GM19324 (cell line): Measurements from ENCODE around the gene TES.

Source experiments
- ATAC-seq: cut with Tn5 transposase; IDR thresholded peaks from one replicate; pipeline ENCODE4 v1.9.1; 2021; ENCODE audit warnings: mild to moderate bottlenecking, moderate library complexity; ENCODE audit not compliant: unreplicated experiment, low FRiP score

Gene TES

GRCh38 chr7:116218747-116219146 lies 8.4 kb downstream of the TES start:
- no peak for ATAC-seq

DNA sequence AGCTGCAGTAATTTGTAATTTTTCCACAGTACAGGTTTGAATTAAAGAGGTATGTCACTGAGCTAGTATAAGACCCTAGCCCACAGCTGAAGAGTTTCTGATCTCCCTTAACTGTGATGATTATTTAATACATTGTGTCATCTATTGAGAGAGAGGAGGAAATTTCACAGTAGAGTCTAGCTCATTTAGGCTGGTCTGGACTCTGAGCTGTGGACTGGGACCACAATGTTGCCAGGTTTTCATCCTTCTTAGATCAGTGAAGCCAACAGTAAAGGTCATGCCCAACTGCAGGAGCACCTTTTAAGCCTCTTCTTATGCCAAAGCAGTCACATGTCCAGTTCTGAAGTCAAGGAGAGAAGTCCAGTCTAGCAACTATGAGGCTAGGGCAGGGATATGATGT lies 8.9 kb downstream of the TES start:
- ATAC-seq = no peak

DNA sequence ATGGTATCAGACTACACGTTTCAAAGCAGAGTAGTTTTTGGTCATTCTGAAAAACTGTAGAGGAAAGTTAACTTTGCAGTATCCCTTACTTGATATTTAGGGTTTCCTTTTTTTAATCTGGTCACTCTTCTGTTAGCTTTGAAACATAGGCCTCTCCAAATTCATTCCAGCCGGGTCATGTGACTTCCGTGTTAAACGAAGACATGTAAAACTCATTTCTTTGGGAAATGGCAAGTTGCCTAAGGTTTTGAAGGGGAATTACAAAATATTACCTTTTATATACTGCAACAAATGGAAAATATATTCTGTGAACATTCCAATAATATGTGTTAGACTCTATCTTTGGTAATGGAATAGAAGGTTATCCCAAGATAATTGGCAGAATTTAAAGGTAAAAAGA lies 9.5 kb downstream of the TES start:
- ATAC-seq = no peak

DNA sequence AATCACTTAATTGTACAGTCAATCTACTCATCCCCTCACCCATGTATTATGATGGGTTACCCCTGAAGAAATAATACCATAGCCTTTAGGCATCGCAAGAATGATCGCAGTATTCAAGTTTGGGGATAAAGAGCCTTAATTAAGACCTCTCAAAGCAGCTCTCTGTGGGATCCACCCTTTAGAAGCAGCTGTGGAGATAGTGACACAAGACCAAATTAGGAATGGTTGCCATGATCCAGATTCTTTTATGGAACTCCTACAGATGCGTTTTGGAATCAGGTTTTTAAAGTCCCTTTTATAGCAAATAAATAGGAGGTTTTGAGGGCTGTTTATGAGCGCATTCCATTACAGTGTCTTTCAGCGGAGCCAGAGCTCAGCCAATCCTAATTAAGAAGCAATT lies 12.2 kb downstream of the TES start:
- ATAC-seq = no peak

DNA sequence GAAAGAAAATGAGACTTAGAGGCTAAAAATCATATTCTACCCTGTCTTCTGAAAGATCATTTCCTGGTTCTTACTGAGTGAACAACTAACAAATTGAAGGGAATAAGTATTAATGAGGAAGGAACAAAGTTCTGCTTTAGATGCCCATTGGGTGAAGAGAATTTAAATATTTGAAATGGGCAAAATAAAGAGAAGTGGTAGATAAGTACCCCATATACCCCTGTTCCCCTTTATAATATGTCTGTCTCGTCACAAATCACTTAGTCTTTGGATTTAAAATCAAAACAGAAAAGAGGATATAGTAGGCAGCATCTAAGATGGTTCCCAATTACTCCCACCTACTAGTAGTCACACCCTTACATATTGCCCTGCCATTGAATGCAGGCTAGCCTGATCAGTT lies 13.2 kb downstream of the TES start:
- no peak for ATAC-seq

DNA sequence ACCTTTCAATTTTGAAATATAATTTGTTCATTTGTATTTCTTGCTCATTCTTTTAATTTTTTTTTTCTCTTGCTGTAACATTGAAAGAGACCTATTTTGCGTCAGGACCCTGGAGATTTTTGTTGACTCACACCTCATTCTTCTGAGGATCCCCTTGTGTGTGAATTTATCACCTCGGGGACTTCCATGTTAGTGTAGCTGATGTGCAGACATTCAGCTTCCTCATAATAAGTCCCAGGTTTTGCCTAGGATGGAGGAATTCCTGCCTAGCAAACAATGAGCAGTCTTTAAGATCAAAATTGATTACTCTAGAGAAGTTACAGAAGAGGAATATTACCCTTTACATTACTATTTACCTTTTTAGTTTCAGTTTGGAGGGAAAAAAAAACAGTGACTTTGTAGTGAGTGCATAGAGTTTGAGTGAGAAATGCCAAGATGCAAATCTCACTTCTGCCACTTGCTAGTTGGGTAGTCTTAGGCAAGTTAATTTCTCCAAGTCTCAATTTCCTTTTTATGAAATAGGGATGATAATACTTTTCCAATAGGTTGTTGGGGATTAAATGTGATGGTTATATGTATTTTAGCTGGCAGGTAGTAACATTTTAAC lies 14.3 kb downstream of the TES start:
- peak; percentile 63 for ATAC-seq

- ATAC-seq = no peak
Observed at GRCh38 chr7:116225860-116226259, 15.5 kb downstream of the TES start.

- ATAC-seq = no peak
Observed at GRCh38 chr7:116226664-116227063, 16.3 kb downstream of the TES start.

GRCh38 chr7:116227678-116228239 lies 17.4 kb downstream of the TES start:
- no peak for ATAC-seq

DNA sequence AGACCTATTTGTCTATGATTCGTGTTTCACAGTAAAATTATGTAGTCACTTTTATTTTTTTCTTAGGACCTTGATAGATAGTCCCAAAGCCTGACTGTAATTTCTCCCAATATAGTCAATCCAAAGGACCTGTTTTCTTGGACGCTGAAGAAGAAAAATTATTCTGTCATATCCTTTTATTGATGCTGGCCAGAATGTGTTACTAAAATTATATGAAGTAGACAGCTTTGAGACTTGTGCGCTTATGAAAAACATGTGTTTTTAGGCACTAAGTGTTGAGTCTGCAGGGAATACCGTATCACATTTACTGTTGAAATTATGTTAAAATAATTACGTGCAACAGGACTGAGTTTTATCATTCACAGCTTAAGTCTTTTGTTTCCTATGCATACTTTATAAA lies 17.9 kb downstream of the TES start:
- ATAC-seq = no peak

- peak; percentile 35 for ATAC-seq
Observed at GRCh38 chr7:116229366-116229765, 19.0 kb downstream of the TES start.

DNA sequence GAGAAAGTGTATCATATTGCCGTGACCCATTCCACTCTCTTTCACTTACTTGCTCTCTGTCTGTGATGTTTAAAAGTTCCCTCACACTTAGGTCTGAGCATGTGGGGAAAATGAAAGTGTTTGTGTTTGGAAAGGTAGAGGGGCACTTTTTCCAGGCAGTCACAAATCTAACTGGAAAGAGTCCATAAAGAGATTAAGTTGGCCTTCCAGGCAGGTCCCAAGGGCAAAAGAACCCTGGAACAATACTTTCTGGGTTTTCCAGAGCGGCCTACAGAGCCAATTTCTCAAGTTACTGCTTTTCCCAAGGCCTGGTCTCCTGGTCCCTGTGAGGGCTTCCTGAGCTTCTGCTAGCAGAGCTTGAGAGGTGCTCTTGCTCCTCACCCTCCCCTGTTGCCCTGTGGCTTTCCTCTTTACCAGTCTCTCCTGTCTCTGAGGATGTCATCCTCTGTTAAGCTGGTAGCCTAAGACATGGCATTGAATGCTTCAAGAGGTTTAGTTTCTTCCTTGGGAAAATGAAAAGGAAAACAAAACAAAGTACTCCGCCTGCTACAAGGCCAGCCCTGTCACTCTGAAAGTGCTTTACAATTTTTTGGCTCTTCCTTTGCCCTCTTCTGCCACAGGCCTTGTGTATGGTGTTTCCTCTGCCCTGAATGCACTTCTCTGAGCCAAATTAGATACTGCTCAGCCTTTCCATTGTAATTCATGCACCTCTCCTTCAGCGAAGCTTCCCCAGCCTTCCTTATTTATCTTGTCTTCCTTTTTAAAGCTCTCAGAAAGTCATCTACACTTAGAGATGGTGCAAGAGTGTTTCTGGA lies 20.1 kb downstream of the TES start:
- no peak for ATAC-seq

DNA sequence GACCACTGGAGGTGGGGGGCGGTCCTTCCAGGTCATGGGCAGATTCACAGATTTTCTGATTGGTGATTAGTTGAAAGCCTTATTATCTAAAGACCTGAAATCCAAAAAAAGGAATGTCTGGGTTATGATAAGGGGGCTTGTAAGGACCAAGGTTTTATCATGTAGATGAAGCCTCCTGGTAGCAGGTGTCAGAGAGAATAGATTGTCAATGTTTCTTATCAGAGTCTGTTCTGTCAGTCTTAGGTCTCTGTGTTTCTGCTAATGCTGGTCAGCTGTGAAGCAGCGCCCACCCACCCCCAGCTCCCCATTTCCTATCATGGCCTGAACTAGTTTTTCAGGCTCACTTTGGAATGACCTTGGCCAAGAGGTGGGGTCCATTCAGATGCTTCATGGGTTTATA lies 21.2 kb downstream of the TES start:
- ATAC-seq = no peak

GRCh38 chr7:116231949-116232348 lies 21.6 kb downstream of the TES start:
- no peak for ATAC-seq

DNA sequence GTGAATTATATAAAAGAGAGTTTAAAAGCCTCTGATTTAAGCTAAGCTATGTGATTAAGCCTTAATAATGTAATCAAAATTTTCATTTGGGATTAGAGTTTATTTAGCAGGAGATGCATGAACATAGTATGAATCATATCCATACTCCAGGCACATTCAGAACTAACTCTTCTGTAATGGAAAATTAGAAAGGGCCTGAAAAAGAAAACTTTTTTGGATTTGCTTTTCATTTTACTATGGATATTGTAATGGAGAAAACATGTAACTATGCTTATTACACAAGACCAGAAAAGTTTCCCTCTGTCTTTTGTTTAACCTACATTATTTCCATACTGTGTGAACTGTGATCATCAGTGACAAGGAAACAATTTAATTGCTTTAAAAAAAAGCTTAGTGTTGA lies 22.0 kb downstream of the TES start:
- no peak for ATAC-seq

DNA sequence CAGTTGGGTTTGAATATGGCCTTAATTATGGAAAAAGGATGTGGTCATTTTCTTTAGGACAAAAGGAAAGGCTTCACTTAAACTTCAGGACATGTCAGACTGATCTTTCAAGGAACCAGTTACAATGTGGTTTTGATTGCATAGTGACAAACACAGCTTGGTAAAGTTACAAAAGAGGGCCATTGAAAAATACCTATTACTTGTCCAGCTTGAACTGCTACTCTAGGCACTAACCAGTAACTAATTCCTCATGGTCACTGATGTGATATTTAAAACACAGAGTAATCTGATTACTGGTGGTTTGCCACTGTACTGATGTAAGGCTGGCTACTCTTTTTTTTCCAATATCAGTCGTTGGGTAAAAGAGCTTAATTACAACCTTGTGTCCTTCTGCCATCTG lies 22.6 kb downstream of the TES start:
- ATAC-seq = no peak

DNA sequence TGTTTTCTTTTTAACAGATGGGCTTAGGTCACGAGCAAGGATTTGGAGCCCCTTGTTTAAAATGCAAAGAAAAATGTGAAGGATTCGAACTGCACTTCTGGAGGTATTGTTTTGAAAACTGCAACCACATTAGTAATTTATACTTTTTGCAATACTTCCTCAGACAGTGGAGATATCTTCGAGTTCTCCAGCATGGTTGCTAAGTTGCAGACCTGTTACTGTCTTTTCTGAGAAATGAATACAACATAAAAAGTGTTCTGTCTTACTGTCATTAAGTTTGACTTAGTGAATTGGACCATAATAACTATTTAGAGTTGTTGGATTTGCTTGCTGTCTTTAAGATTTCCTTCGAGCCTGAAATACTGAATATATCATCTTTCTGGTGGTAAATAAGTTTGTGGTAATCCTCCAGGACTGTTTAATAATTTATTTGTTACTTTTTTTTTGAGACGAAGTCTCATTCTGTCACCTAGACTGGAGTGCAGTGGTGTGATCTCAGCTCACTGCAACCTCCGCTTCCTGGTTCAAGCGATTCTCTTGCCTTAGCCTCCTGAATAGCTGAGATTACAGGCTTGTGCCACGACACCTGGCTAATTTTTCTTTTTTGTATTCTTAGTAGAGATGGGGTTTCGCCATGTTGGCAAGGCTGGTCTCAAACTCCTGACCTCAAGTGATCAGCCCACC lies 24.3 kb downstream of the TES start:
- no peak for ATAC-seq

DNA sequence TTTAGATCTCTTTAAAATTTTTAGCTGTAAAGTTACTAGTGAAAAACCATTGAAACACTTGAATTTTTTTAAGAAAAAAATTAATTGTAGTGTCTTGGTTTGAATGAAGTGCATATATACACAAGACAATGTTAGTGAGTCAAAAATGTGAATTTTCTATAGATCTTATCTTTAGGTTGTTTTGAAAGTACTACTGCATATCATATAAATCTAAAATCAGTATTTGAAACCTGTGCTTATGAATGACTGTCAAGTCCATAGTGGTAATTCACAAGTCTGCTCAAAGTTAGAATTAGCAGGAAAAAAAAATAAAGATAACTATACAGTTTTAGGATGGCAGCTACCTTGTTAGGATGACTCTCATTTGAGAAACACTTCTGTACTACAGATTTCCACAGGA lies 25.0 kb downstream of the TES start:
- ATAC-seq = no peak

DNA sequence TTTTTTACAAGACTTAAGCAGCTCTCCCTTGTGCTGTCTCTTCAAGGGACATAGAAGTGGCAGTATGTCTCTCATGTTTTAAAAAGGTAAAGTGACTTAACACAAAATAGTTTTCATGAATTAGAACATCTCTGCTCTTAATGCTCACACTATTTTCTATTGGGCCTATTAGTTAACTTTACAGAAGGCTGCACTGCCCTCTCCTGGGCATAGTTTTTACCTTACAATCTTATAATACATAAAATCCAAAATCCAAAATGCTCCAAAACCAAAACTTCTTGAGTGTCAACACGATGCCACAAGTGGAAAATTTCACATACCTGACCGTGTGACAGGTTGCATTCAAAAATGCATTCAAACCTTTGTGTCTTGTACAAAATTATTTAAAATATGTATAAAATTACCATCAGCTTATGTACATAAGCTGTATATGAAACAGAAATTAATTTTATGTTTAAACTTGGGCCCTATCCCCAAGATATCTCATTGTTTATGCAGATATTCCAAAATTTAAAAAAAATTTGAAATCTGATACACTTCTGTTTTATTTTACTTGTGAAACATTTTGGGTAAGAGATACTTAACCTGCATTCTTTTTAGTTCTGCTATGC lies 25.8 kb downstream of the TES start:
- no peak for ATAC-seq

DNA sequence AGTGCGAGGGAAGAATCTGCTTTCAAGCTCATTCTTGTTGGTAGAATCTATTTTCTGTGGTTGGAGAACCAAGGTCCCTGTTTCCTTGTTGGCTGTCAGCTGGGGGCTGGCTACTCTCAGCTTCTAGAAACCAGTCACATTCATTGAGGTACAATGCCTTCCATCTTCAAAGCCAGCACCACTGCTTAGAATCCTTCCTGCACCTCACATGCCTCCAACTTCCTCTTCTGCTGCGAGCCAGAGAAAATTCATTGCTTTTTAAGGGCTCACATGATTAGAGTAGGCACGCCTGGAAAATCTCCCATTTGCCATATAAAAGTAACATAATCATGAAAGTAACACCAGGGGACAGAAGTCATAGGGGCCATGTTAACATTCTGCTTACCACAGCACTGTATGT lies 28.7 kb downstream of the TES start:
- no peak for ATAC-seq

- ATAC-seq = no peak
Observed at GRCh38 chr7:116239434-116239833, 29.1 kb downstream of the TES start.
